Tibial nerve (tissue), 4 donors: ENCODE measurements around the gene LYRM9. TPM values are rescaled to one million over a fixed set of nuclear protein-coding genes. Genes with fewer than 3 reads are reported as not detected.

Experiments used
- DNase-seq, 2 donors: peaks; one replicate each; pipeline ENCODE4 v3.0.0-alpha.2; 2019; ENCODE audit warnings: low spot score in 2 of 2
- H3K27ac ChIP-seq, 4 donors: fragments of 200-600 bp; sonication (generic) in 3 of 4; one replicate each; pipeline ENCODE4 v1.5.1; 2017 to 2019; ENCODE audit warnings: mild to moderate bottlenecking in 1 of 4
- H3K27me3 ChIP-seq, 2 donors: fragments of 200-600 bp; sonication (generic) in 1 of 2; one replicate each; pipeline versions ENCODE4 v1.5.1 to v1.6.0; 2017 to 2019
- H3K36me3 ChIP-seq, 3 donors: fragments of 200-600 bp; sonication (generic); one replicate each; pipeline ENCODE4 v1.5.1; 2018 to 2019
- H3K4me1 ChIP-seq, 4 donors: fragments of 200-600 bp; sonication (generic) in 3 of 4; one replicate each; pipeline ENCODE4 v1.5.1; 2017 to 2019
- H3K4me3 ChIP-seq, 4 donors: fragments of 200-600 bp; sonication (generic) in 3 of 4; one replicate each; pipeline ENCODE4 v1.5.1; 2017 to 2019; ENCODE audit warnings: mild to moderate bottlenecking in 1 of 4, moderate library complexity in 1 of 4
- H3K9me3 ChIP-seq, 4 donors: fragments of 200-600 bp; sonication (generic) in 3 of 4; one replicate each; pipeline ENCODE4 v1.5.1; 2017 to 2019
- CTCF ChIP-seq, 5 experiments: fragments of 200-600 bp in 3 of 5; fragments of 450-650 bp in 2 of 5; sonication (generic) in 3 of 5; IDR thresholded peaks; one replicate each; pipeline ENCODE4 v1.5.1; 2016 to 2019; ENCODE audit warnings: antibody characterized with exemption in 5 of 5, mild to moderate bottlenecking in 3 of 5, moderate library complexity in 2 of 5
- EP300 ChIP-seq, 2 donors: sonication (generic); formaldehyde crosslinking; IDR thresholded peaks; one replicate each; pipeline ENCODE4 v1.6.1; 2017; ENCODE audit warnings: antibody characterized with exemption in 2 of 2, mild to moderate bottlenecking in 1 of 2
- POLR2A ChIP-seq, 2 donors: fragments of 450-650 bp; IDR thresholded peaks; one replicate each; pipeline ENCODE4 v1.6.1; 2017; ENCODE audit warnings: antibody characterized with exemption in 2 of 2, mild to moderate bottlenecking in 2 of 2, moderate library complexity in 2 of 2
- WGBS, 2 donors: methylation state at CpG; one replicate each; pipeline ENCODE4 v1.1.5; 2018; 5-methylcytosine and 5-hydroxymethylcytosine counted together
- total RNA-seq, 4 donors: library from RNA; depleted of rRNA; stranded (reverse); fragments of >200 nt; gene quantifications; one replicate each; pipeline ENCODE4 v1.1.0, GENCODE V29; 2016

Gene LYRM9
- total RNA-seq, 4 donors from 2014 or later, result 34.1 to 49.6 (median 37.7) TPM

- TF ChIP-seq POLR2A (IDR thresholded peaks at IDR 0.05) (no peak), EP300 (IDR thresholded peaks at IDR 0.05) (no peak), CTCF (IDR thresholded peaks at IDR 0.05) (no peak)
Measured at GRCh38 chr17:27856676-27857432, 36.3 kb downstream of the LYRM9 start.

GRCh38 chr17:27855454-27855853 lies 37.7 kb downstream of the LYRM9 start:
- Histone ChIP-seq H3K36me3 (peaks cover 0 to 4% (median 0%) of the 10 kb centered on the region in 3 donors), H3K9me3 (no peaks in the 10 kb centered on the region), H3K27me3 (no peaks in the 10 kb centered on the region), H3K4me3 (no peak overlapping the region), H3K27ac (no peak overlapping the region), H3K4me1 (no peaks in the 10 kb centered on the region)
- no peak for TF ChIP-seq POLR2A (IDR thresholded peaks at IDR 0.05)
- TF ChIP-seq EP300 (IDR thresholded peaks at IDR 0.05), result no peak
- no peak for TF ChIP-seq CTCF (IDR thresholded peaks at IDR 0.05)
- WGBS, 2 donors, result 91 to 100% methylated on average over 3 of the region's 3 CpGs
- no peak for DNase-seq

More at GRCh38 chr17:27856676-27857432, 36.3 kb downstream of the LYRM9 start:
- Histone ChIP-seq H3K9me3 (no peaks in the 10 kb centered on the region), H3K4me3 (no peak overlapping the region), H3K27ac (no peak overlapping the region), H3K4me1 (no peaks in the 10 kb centered on the region), H3K36me3 (peaks cover 0 to 4% (median 0%) of the 10 kb centered on the region in 3 donors), H3K27me3 (no peaks in the 10 kb centered on the region)
- DNase-seq, result no peak
- 72 to 76% methylated on average over 5 of the region's 5 CpGs for WGBS, 2 donors

- no peak for DNase-seq
- TF ChIP-seq POLR2A (IDR thresholded peaks at IDR 0.05) (no peak), CTCF (IDR thresholded peaks at IDR 0.05) (no peak), EP300 (IDR thresholded peaks at IDR 0.05) (no peak)
- Histone ChIP-seq H3K27ac (no peak overlapping the region), H3K27me3 (no peaks in the 10 kb centered on the region), H3K4me1 (no peaks in the 10 kb centered on the region), H3K4me3 (no peak overlapping the region), H3K36me3 (peaks cover 0 to 4% (median 0%) of the 10 kb centered on the region in 3 donors), H3K9me3 (no peaks in the 10 kb centered on the region)
- 86 to 88% methylated on average over 5 of the region's 5 CpGs for WGBS, 2 donors
Measured at GRCh38 chr17:27854163-27854562, 39.0 kb downstream of the LYRM9 start.

- no peak overlapping the region for H3K27ac ChIP-seq
- TF ChIP-seq EP300 (IDR thresholded peaks at IDR 0.05), result no peak
- no peak for TF ChIP-seq POLR2A (IDR thresholded peaks at IDR 0.05)
- no peak for TF ChIP-seq CTCF (IDR thresholded peaks at IDR 0.05)
- H3K4me1 ChIP-seq, result no peaks in the 10 kb centered on the region
- H3K9me3 ChIP-seq, result no peaks in the 10 kb centered on the region
- no peak for DNase-seq
- no peak overlapping the region for H3K4me3 ChIP-seq
- 79 to 84% methylated on average over 3 of the region's 3 CpGs for WGBS, 2 donors
- H3K36me3 ChIP-seq, result peaks cover 0 to 4% (median 0%) of the 10 kb centered on the region in 3 donors
- no peaks in the 10 kb centered on the region for H3K27me3 ChIP-seq
Measured at GRCh38 chr17:27853091-27853490, 40.1 kb downstream of the LYRM9 start.

GRCh38 chr17:27849474-27850185 lies 43.5 kb downstream of the LYRM9 start:
- Histone ChIP-seq H3K36me3 (peaks cover 0 to 6% (median 0%) of the 10 kb centered on the region in 3 donors), H3K4me3 (no peak overlapping the region), H3K27ac (no peak overlapping the region), H3K9me3 (no peaks in the 10 kb centered on the region), H3K27me3 (no peaks in the 10 kb centered on the region), H3K4me1 (no peaks in the 10 kb centered on the region)
- no peak for DNase-seq
- TF ChIP-seq EP300 (IDR thresholded peaks at IDR 0.05) (no peak), CTCF (IDR thresholded peaks at IDR 0.05) (no peak), POLR2A (IDR thresholded peaks at IDR 0.05) (no peak)
- 69 to 70% methylated on average over 9 of the region's 9 CpGs for WGBS, 2 donors
